Mammary epithelial cell (primary cell): ENCODE results near the gene PI4K2A.

Experiments used
- EZH2 ChIP-seq: IDR thresholded peaks from 2 replicates; pipeline ENCODE4 v1.6.1; 2012; ENCODE audit warnings: low read length, inconsistent platforms, borderline replicate concordance
- TF ChIP-seq, protein P1 (sequence below), 2 donors: IDR thresholded peaks in 1 of 2; conservative IDR thresholded peaks in 1 of 2; 2 replicates each; pipeline ENCODE4 v1.5.1; 2011 to 2012; ENCODE audit warnings: inconsistent platforms in 2 of 2, low read length in 2 of 2, mild to moderate bottlenecking in 2 of 2, control low read depth in 1 of 2, low read depth in 1 of 2; ENCODE audit not compliant: insufficient read depth in 1 of 2; ENCODE audit errors: extremely low read depth in 1 of 2

DNA sequence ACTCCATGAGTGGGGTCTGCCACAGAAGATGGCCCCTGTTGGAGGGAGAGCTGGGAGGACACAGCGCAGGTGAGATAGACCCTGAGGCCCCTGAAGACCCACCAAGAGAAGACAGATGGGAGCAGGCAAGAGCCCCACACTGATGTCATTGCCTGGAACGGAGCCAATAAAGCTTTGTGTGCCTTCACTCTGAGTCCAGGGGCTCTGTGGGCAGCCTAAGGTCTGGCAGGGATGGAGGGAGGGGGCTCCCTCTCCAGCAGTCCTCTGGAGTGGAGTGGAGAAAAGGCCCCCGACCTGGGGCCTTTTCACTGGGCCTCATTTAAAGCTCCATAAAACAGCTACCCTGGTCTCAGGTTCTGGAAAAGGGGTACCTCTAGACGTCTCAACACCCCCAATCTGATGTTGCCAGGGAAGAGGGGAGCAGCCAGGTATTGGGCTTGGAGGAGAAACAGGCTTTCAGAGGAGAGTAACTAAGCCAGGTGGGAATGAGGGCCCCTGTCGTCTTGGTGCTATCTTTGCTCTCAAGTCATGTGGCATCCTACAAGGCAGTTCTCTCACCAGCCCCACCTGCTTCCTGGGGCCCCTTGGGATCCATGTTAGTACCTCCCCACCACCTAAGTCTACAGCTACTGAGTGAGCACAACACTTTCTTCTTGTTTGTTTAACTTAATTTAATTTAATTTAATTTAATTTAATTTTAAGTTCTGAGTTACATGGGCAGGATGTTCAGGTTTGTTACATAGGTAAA, 49.5 kb upstream of the PI4K2A start:
- TF ChIP-seq, protein P1, sequence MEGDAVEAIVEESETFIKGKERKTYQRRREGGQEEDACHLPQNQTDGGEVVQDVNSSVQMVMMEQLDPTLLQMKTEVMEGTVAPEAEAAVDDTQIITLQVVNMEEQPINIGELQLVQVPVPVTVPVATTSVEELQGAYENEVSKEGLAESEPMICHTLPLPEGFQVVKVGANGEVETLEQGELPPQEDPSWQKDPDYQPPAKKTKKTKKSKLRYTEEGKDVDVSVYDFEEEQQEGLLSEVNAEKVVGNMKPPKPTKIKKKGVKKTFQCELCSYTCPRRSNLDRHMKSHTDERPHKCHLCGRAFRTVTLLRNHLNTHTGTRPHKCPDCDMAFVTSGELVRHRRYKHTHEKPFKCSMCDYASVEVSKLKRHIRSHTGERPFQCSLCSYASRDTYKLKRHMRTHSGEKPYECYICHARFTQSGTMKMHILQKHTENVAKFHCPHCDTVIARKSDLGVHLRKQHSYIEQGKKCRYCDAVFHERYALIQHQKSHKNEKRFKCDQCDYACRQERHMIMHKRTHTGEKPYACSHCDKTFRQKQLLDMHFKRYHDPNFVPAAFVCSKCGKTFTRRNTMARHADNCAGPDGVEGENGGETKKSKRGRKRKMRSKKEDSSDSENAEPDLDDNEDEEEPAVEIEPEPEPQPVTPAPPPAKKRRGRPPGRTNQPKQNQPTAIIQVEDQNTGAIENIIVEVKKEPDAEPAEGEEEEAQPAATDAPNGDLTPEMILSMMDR (conservative IDR thresholded peaks at IDR 0.05 in 1 of 2, IDR thresholded peaks at IDR 0.05 in 1 of 2; ENCODE audit: extremely low read depth in 1 of 2, insufficient read depth in 1 of 2, low read depth in 1 of 2, low read length in 2 of 2): no peak
- no peak for TF ChIP-seq EZH2
